ENCODE measurements around the gene SATB2.

DNA sequence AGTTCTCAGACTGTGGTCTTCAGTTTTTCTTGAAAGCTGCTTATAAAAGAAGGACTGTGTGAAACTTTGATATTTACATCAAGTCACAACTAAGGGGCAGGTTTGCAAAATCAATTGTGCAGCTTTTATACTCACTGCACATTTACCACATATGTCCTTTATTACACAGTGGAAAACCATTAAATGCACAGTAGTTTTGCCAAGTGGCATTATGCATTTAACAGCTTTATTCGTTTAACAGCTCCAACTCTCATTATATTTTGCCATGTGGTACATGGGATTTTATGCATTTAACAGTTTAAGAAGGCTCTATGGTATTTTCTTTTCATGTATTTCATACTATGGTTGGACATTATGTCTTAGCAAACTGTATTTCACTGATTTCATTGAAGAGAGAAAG, 135.6 kb downstream of the SATB2 start:
- TF ChIP-seq, protein P1, sequence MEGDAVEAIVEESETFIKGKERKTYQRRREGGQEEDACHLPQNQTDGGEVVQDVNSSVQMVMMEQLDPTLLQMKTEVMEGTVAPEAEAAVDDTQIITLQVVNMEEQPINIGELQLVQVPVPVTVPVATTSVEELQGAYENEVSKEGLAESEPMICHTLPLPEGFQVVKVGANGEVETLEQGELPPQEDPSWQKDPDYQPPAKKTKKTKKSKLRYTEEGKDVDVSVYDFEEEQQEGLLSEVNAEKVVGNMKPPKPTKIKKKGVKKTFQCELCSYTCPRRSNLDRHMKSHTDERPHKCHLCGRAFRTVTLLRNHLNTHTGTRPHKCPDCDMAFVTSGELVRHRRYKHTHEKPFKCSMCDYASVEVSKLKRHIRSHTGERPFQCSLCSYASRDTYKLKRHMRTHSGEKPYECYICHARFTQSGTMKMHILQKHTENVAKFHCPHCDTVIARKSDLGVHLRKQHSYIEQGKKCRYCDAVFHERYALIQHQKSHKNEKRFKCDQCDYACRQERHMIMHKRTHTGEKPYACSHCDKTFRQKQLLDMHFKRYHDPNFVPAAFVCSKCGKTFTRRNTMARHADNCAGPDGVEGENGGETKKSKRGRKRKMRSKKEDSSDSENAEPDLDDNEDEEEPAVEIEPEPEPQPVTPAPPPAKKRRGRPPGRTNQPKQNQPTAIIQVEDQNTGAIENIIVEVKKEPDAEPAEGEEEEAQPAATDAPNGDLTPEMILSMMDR (IDR thresholded peaks at IDR 0.05; ENCODE audit: borderline replicate concordance, extremely low read depth, low read length, poor library complexity, severe bottlenecking), result no peak
- no peak for TF ChIP-seq EZH2 (IDR thresholded peaks at IDR 0.05; ENCODE audit: borderline replicate concordance, low read depth, low read length, severe bottlenecking)
